Common myeloid progenitor, CD34-positive (primary cell): Measurements from ENCODE around the gene ATP2B1.

ENCODE experiments used
- CTCF ChIA-PET: fragments of 350-600 bp; sonication (Branson Sonifier 250); formaldehyde crosslinking; loops from one replicate; lab custom pipeline; 2021; ENCODE audit warnings: antibody characterized with exemption; lab: Charles Lee
- POLR2A ChIA-PET: fragments of 350-600 bp; sonication (Branson Sonifier 250); formaldehyde crosslinking; loops from one replicate; lab custom pipeline; 2021; ENCODE audit warnings: antibody characterized with exemption; lab: Charles Lee
- DNase-seq, 3 donors: peaks; one replicate each; pipeline versions ENCODE4 v3.0.0 to v3.0.0-alpha.2; 2013
- H3K27ac ChIP-seq, 2 experiments: 1 replicate in 1 of 2; 2 replicates in 1 of 2; pipeline ENCODE4 v1.7.0; 2013; ENCODE audit warnings: inconsistent platforms in 2 of 2, low read length in 2 of 2, mild to moderate bottlenecking in 2 of 2, low read depth in 1 of 2, moderate library complexity in 1 of 2; ENCODE audit not compliant: severe bottlenecking in 2 of 2, insufficient read depth in 1 of 2, poor library complexity in 1 of 2
- H3K27me3 ChIP-seq, 5 experiments: replicated peaks in 2 of 5; 1 replicate in 3 of 5; 2 replicates in 2 of 5; pipeline versions ENCODE4 v1.6.1 to v1.7.0; 2013; ENCODE audit warnings: low read length in 4 of 5, mild to moderate bottlenecking in 2 of 5, moderate library complexity in 2 of 5, inconsistent platforms in 1 of 5; ENCODE audit not compliant: insufficient read depth in 5 of 5, control insufficient read depth in 4 of 5
- H3K36me3 ChIP-seq, 4 experiments: 1 replicate in 2 of 4; 2 replicates in 2 of 4; pipeline versions ENCODE4 v1.6.1 to v1.7.0; 2013; ENCODE audit warnings: low read length in 3 of 4, control low read depth in 1 of 4, mild to moderate bottlenecking in 1 of 4; ENCODE audit not compliant: control insufficient read depth in 4 of 4, insufficient read depth in 4 of 4
- H3K4me1 ChIP-seq, 4 experiments: 1 replicate in 3 of 4; 2 replicates in 1 of 4; pipeline versions ENCODE4 v1.6.1 to v1.7.1; 2013; ENCODE audit warnings: low read length in 3 of 4, mild to moderate bottlenecking in 3 of 4, control low read depth in 1 of 4, inconsistent platforms in 1 of 4, moderate library complexity in 1 of 4; ENCODE audit not compliant: control insufficient read depth in 4 of 4, insufficient read depth in 4 of 4; ENCODE audit errors: control extremely low read depth in 1 of 4
- H3K4me3 ChIP-seq, 7 experiments: 1 replicate in 4 of 7; 2 replicates in 3 of 7; pipeline versions ENCODE4 v1.5.1 to v1.7.0; 2013; ENCODE audit warnings: mild to moderate bottlenecking in 7 of 7, low read length in 6 of 7, moderate library complexity in 6 of 7, inconsistent platforms in 2 of 7, low read depth in 2 of 7, control low read depth in 1 of 7; ENCODE audit not compliant: insufficient read depth in 4 of 7, control insufficient read depth in 1 of 7; ENCODE audit errors: extremely low read depth in 1 of 7
- H3K9me3 ChIP-seq, 5 experiments: 1 replicate in 4 of 5; 2 replicates in 1 of 5; pipeline versions ENCODE4 v1.6.1 to v1.7.1; 2013; ENCODE audit warnings: low read length in 4 of 5, mild to moderate bottlenecking in 2 of 5, inconsistent platforms in 1 of 5, low read depth in 1 of 5, moderate library complexity in 1 of 5; ENCODE audit not compliant: control insufficient read depth in 4 of 5, insufficient read depth in 2 of 5; ENCODE audit errors: control extremely low read depth in 1 of 5
- WGBS: methylation state at CpG from one replicate; pipeline ENCODE4 v1.1.5; 2013; ENCODE audit not compliant: insufficient coverage; 5-methylcytosine and 5-hydroxymethylcytosine counted together

The ATP2B1 gene

GRCh38 chr12:89636776-89637160 is 71.9 kb downstream of the ATP2B1 start:
- ChIA-PET CTCF (interaction anchor here (1.4 to 1.9 kb wide), 2 partner anchors 17 to 26 kb away, joined by 3 to 5 read pairs; no protein-coding TSS in a partner anchor), POLR2A (interaction anchor here (0.6 kb wide), 1 partner anchor 36 kb away, joined by 3 read pairs; no protein-coding TSS in a partner anchor)
- no peaks in the 10 kb centered on the region for H3K4me1 ChIP-seq
- no peaks in the 10 kb centered on the region for H3K9me3 ChIP-seq
- WGBS: 100% methylated on average over 1 of the region's 1 CpG
- no peaks in the 10 kb centered on the region for H3K27me3 ChIP-seq
- DNase-seq: no peak
- no peak overlapping the region for H3K27ac ChIP-seq
- H3K36me3 ChIP-seq: peaks cover 13 to 36% (median 17%) of the 10 kb centered on the region in 4 experiments
- H3K4me3 ChIP-seq: no peak overlapping the region

- Histone ChIP-seq H3K4me1 (no peaks in the 10 kb centered on the region), H3K36me3 (peaks cover 16 to 35% (median 18%) of the 10 kb centered on the region in 4 experiments), H3K27ac (no peak overlapping the region), H3K4me3 (no peak overlapping the region), H3K9me3 (no peaks in the 10 kb centered on the region), H3K27me3 (no peaks in the 10 kb centered on the region)
- DNase-seq: no peak
- 100% methylated on average over 4 of the region's 5 CpGs for WGBS
- POLR2A ChIA-PET: no interaction called here
- CTCF ChIA-PET: interaction anchor here (1.9 kb wide), 1 partner anchor 27 kb away, joined by 5 read pairs; no protein-coding TSS in a partner anchor
Observed at GRCh38 chr12:89636052-89636775, 72.4 kb downstream of the ATP2B1 start.

GRCh38 chr12:89634508-89634907 is 74.1 kb downstream of the ATP2B1 start:
- no peaks in the 10 kb centered on the region for H3K27me3 ChIP-seq
- WGBS: no CpG with 5 or more reads among the region's 3 CpGs
- H3K36me3 ChIP-seq: peaks cover 12 to 36% (median 19%) of the 10 kb centered on the region in 4 experiments
- no peak for DNase-seq
- ChIA-PET POLR2A (no interaction called here), CTCF (interaction anchor here (1.1 kb wide), 1 partner anchor 29 kb away, joined by 3 read pairs; no protein-coding TSS in a partner anchor)
- H3K4me3 ChIP-seq: no peak overlapping the region
- no peaks in the 10 kb centered on the region for H3K4me1 ChIP-seq
- H3K27ac ChIP-seq: no peak overlapping the region
- no peaks in the 10 kb centered on the region for H3K9me3 ChIP-seq

- POLR2A ChIA-PET: interaction anchor here (1.0 kb wide), 1 partner anchor 20 kb away, joined by 3 read pairs; no protein-coding TSS in a partner anchor
Observed at GRCh38 chr12:89632778-89633177, 75.9 kb downstream of the ATP2B1 start.

GRCh38 chr12:89622115-89622514 is 86.5 kb downstream of the ATP2B1 start:
- H3K9me3 ChIP-seq: no peaks in the 10 kb centered on the region
- no peak overlapping the region for H3K27ac ChIP-seq
- ChIA-PET CTCF (interaction anchor here (0.6 kb wide), 1 partner anchor 392 kb away, joined by 3 read pairs; no protein-coding TSS in a partner anchor), POLR2A (interaction anchor here (0.6 kb wide), 1 partner anchor 9 kb away, joined by 3 read pairs; no protein-coding TSS in a partner anchor)
- H3K36me3 ChIP-seq: peaks cover 6 to 33% (median 18%) of the 10 kb centered on the region in 4 experiments
- no peaks in the 10 kb centered on the region for H3K4me1 ChIP-seq
- no peak overlapping the region for H3K4me3 ChIP-seq
- DNase-seq: no peak
- H3K27me3 ChIP-seq: no peaks in the 10 kb centered on the region

More at GRCh38 chr12:89632778-89633177, 75.9 kb downstream of the ATP2B1 start:
- Histone ChIP-seq H3K27me3 (no peaks in the 10 kb centered on the region), H3K27ac (no peak overlapping the region), H3K4me1 (no peaks in the 10 kb centered on the region), H3K4me3 (no peak overlapping the region), H3K36me3 (peaks cover 15 to 52% (median 26%) of the 10 kb centered on the region in 4 experiments), H3K9me3 (no peaks in the 10 kb centered on the region)
- WGBS: no CpG with 5 or more reads among the region's 1 CpG
- no peak for DNase-seq
- CTCF ChIA-PET: interaction anchor here (1.3 kb wide), 1 partner anchor 620 kb away, joined by 3 read pairs; no protein-coding TSS in a partner anchor

GRCh38 chr12:89621521-89621920 is 87.1 kb downstream of the ATP2B1 start:
- Histone ChIP-seq H3K36me3 (peaks cover 6 to 30% (median 17%) of the 10 kb centered on the region in 4 experiments), H3K4me1 (no peaks in the 10 kb centered on the region), H3K27ac (no peak overlapping the region), H3K4me3 (no peak overlapping the region), H3K27me3 (no peaks in the 10 kb centered on the region), H3K9me3 (no peaks in the 10 kb centered on the region)
- ChIA-PET CTCF (interaction anchor here (0.6 kb wide), 2 partner anchors 193 to 392 kb away, joined by 3 read pairs; no protein-coding TSS in a partner anchor), POLR2A (interaction anchor here (0.6 kb wide), 1 partner anchor 8 kb away, joined by 3 read pairs; no protein-coding TSS in a partner anchor)
- DNase-seq: peak in 2 of 3 donors; percentile 43 to 52
- WGBS: 20% methylated on average over 1 of the region's 1 CpG

GRCh38 chr12:89619764-89620163 is 88.9 kb downstream of the ATP2B1 start:
- H3K27me3 ChIP-seq: no peaks in the 10 kb centered on the region
- H3K9me3 ChIP-seq: no peaks in the 10 kb centered on the region
- CTCF ChIA-PET: interaction anchor here (1.0 to 1.7 kb wide), 3 partner anchors 13 to 24 kb away, joined by 3 to 4 read pairs (median 3); no protein-coding TSS in a partner anchor
- 100% methylated on average over 2 of the region's 2 CpGs for WGBS
- no peak overlapping the region for H3K4me3 ChIP-seq
- H3K27ac ChIP-seq: no peak overlapping the region
- H3K4me1 ChIP-seq: no peaks in the 10 kb centered on the region
- H3K36me3 ChIP-seq: peaks cover 10 to 32% (median 15%) of the 10 kb centered on the region in 4 experiments
- no peak for DNase-seq
- POLR2A ChIA-PET: no interaction called here
